ENCODE data around the gene ZBTB34.

Gene ZBTB34

GRCh38 chr9:126844085-126844484, 16.4 kb upstream of the ZBTB34 start:
- peaks cover 0 to 5% of the 10 kb centered on the region in 2 experiments for H3K4me1 ChIP-seq (ENCODE audit: control insufficient read depth in 1 of 2, insufficient read depth in 1 of 2, low read depth in 1 of 2, low read length in 1 of 2)
- peaks cover 12% of the 10 kb centered on the region for H3K27me3 ChIP-seq
- H3K27ac ChIP-seq: no peak overlapping the region
- H3K9me3 ChIP-seq: no peaks in the 10 kb centered on the region
- H3K4me3 ChIP-seq (ENCODE audit: low read depth in 1 of 2, low read length in 1 of 2): no peak overlapping the region
- no peak for TF ChIP-seq CTCF (IDR thresholded peaks at IDR 0.05)
- H3K36me3 ChIP-seq: no peaks in the 10 kb centered on the region

DNA sequence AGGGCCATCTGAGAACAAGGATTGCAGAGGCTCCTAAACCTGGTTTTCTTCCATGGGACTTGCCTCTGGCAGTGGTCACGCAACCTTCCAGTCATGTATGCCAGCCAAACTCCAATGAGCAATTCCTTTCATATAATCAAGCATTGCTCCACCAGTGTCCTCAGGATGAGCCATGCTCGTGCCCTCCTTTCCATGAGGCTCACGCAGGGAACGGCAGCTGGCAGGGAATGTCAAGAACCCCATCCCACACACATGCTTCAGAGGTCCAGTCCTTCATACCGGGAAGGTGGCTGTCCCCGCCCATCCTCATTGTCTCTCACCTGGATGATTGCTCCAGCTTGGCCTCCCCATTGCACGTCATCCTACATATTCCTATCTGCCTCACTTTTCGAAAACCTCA, 13.4 kb upstream of the ZBTB34 start:
- Histone ChIP-seq H3K27me3 (peaks cover 34% of the 10 kb centered on the region), H3K36me3 (no peaks in the 10 kb centered on the region), H3K9me3 (no peaks in the 10 kb centered on the region), H3K4me3 (ENCODE audit: low read depth in 1 of 2, low read length in 1 of 2) (no peak overlapping the region), H3K4me1 (ENCODE audit: control insufficient read depth in 1 of 2, insufficient read depth in 1 of 2, low read depth in 1 of 2, low read length in 1 of 2) (no peaks in the 10 kb centered on the region), H3K27ac (no peak overlapping the region)
- TF ChIP-seq CTCF (IDR thresholded peaks at IDR 0.05): no peak

- no peak for TF ChIP-seq CTCF (IDR thresholded peaks at IDR 0.05)
- Histone ChIP-seq H3K4me1 (ENCODE audit: control insufficient read depth in 1 of 2, insufficient read depth in 1 of 2, low read depth in 1 of 2, low read length in 1 of 2) (no peaks in the 10 kb centered on the region), H3K9me3 (no peaks in the 10 kb centered on the region), H3K27ac (no peak overlapping the region), H3K27me3 (peaks cover 32% of the 10 kb centered on the region), H3K36me3 (no peaks in the 10 kb centered on the region), H3K4me3 (ENCODE audit: low read depth in 1 of 2, low read length in 1 of 2) (no peak overlapping the region)
These were observed 10.7 kb upstream of the ZBTB34 start for GRCh38 chr9:126849591-126850225.

DNA sequence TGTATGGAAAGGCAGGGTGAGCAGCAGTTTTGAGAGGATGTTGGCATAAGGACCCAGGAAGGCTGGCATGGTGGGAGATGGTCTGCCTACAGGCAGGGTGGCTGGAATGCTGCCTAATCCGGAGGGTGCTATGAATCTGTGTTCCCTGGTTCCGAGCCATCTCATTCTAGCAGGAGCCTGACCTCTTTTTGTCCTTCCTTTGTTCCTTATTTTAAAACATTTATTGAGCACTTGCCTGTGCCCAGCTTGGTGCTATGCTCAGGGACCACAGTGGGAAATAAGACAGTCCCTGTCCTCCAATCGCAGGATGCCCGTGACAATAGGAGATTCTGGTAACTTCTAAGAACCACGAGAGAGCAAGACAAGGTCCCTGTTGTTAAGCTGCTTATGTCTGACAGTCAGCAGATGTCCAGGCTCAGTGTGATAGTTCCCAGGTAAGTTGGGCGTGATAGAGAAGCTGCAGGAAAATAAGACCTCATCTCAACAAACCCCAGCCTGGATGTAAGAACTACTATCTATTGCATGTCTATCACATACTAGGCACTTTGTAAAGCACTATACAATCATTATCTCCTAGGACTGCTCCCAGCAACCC, 9.1 kb upstream of the ZBTB34 start:
- peaks cover 32% of the 10 kb centered on the region for H3K27me3 ChIP-seq
- H3K36me3 ChIP-seq: no peaks in the 10 kb centered on the region
- H3K4me1 ChIP-seq (ENCODE audit: control insufficient read depth in 1 of 2, insufficient read depth in 1 of 2, low read depth in 1 of 2, low read length in 1 of 2): no peaks in the 10 kb centered on the region
- H3K27ac ChIP-seq: no peak overlapping the region
- no peaks in the 10 kb centered on the region for H3K9me3 ChIP-seq
- no peak for TF ChIP-seq CTCF (IDR thresholded peaks at IDR 0.05)
- no peak overlapping the region for H3K4me3 ChIP-seq (ENCODE audit: low read depth in 1 of 2, low read length in 1 of 2)

- H3K27me3 ChIP-seq: peaks cover 32% of the 10 kb centered on the region
- H3K27ac ChIP-seq: no peak overlapping the region
- H3K36me3 ChIP-seq: no peaks in the 10 kb centered on the region
- no peaks in the 10 kb centered on the region for H3K4me1 ChIP-seq (ENCODE audit: control insufficient read depth in 1 of 2, insufficient read depth in 1 of 2, low read depth in 1 of 2, low read length in 1 of 2)
- TF ChIP-seq CTCF (IDR thresholded peaks at IDR 0.05): no peak
- H3K9me3 ChIP-seq: no peaks in the 10 kb centered on the region
- no peak overlapping the region for H3K4me3 ChIP-seq (ENCODE audit: low read depth in 1 of 2, low read length in 1 of 2)
These were observed 8.3 kb upstream of the ZBTB34 start for GRCh38 chr9:126852086-126852688.

Measured in neutrophil (primary cell).